ENCODE data around the gene RNF151. TPM values are rescaled to one million over a fixed set of nuclear protein-coding genes. Genes with fewer than 3 reads are reported as not detected.

RNF151 gene
- total RNA-seq, 2 experiments from 2014 or later: not detected

GRCh38 chr16:1942810-1943726 lies 23.6 kb upstream of the RNF151 start, which contains the start of gene MSRB1:
Gene MSRB1 (minus strand): TSS chr16:1943199. CDS start chr16:1943156, 43 bp downstream.
- Histone ChIP-seq H3K27me3 (ENCODE audit: control insufficient read depth in 1 of 2, insufficient read depth in 2 of 2, low read length in 2 of 2) (no peaks in the 10 kb centered on the region), H3K4me1 (ENCODE audit: insufficient read depth, low read length) (peaks cover 28% of the 10 kb centered on the region), H3K36me3 (ENCODE audit: insufficient read depth, low read length) (peaks cover 20% of the 10 kb centered on the region), H3K4me3 (ENCODE audit: low read length) (peak within 1 kb of the TSS; percentile 92), H3K9me3 (ENCODE audit: control insufficient read depth in 1 of 2, insufficient read depth in 1 of 2, low read length in 2 of 2) (no peaks in the 10 kb centered on the region), H3K27ac (ENCODE audit: low read depth in 1 of 2, low read length in 2 of 2) (peak within 1 kb of the TSS; percentile 40 to 43)
- TF ChIP-seq, protein P1, sequence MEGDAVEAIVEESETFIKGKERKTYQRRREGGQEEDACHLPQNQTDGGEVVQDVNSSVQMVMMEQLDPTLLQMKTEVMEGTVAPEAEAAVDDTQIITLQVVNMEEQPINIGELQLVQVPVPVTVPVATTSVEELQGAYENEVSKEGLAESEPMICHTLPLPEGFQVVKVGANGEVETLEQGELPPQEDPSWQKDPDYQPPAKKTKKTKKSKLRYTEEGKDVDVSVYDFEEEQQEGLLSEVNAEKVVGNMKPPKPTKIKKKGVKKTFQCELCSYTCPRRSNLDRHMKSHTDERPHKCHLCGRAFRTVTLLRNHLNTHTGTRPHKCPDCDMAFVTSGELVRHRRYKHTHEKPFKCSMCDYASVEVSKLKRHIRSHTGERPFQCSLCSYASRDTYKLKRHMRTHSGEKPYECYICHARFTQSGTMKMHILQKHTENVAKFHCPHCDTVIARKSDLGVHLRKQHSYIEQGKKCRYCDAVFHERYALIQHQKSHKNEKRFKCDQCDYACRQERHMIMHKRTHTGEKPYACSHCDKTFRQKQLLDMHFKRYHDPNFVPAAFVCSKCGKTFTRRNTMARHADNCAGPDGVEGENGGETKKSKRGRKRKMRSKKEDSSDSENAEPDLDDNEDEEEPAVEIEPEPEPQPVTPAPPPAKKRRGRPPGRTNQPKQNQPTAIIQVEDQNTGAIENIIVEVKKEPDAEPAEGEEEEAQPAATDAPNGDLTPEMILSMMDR (IDR thresholded peaks at IDR 0.05): no peak
- peaks cover 18% of the 10 kb centered on the region for H3K4me1 Mint-ChIP-seq (ENCODE audit: low read depth)
- peak within 1 kb of the TSS; percentile 93 for H3K4me3 Mint-ChIP-seq
- ChIA-PET CTCF (interaction anchor here (1.2 kb wide), 1 partner anchor 65 kb away, joined by 3 read pairs; no protein-coding TSS in a partner anchor), POLR2A (interaction anchor here (0.7 to 1.6 kb wide), 7 partner anchors 9 to 212 kb away, joined by 3 to 23 read pairs (median 4); partner anchors contain the start of genes FAHD1, HAGH, RPS2 and TBL3)
- ATAC-seq (ENCODE audit: poor library complexity) (peak; percentile 99), DNase-seq (peak; percentile 97 to 100 (median 99))
- H3K9me3 Mint-ChIP-seq: no peaks in the 10 kb centered on the region
- intact Hi-C loops (cut with DNase I, micrococcal nuclease): loop anchor here (5.0 kb wide), 3 partner anchors 49 to 176 kb away; partner anchors contain the start of genes NUBP2 (in 1 of the 2) and SPSB3 (in 1 of the 2)
- no peaks in the 10 kb centered on the region for H3K27me3 Mint-ChIP-seq
- H3K36me3 Mint-ChIP-seq (ENCODE audit: low read depth): peaks cover 13% of the 10 kb centered on the region
- H3K27ac Mint-ChIP-seq: peak within 1 kb of the TSS; percentile 47

- Histone ChIP-seq H3K27ac (ENCODE audit: low read depth in 1 of 2, low read length in 2 of 2) (no peak overlapping the region), H3K4me3 (ENCODE audit: low read length) (no peak overlapping the region), H3K4me1 (ENCODE audit: insufficient read depth, low read length) (peaks cover 28% of the 10 kb centered on the region), H3K27me3 (ENCODE audit: control insufficient read depth in 1 of 2, insufficient read depth in 2 of 2, low read length in 2 of 2) (no peaks in the 10 kb centered on the region), H3K36me3 (ENCODE audit: insufficient read depth, low read length) (peaks cover 6% of the 10 kb centered on the region), H3K9me3 (ENCODE audit: control insufficient read depth in 1 of 2, insufficient read depth in 1 of 2, low read length in 2 of 2) (no peaks in the 10 kb centered on the region)
- Mint-ChIP-seq H3K27ac (no peak overlapping the region), H3K4me3 (peak overlapping the region; percentile 69), H3K4me1 (ENCODE audit: low read depth) (peaks cover 18% of the 10 kb centered on the region), H3K9me3 (no peaks in the 10 kb centered on the region), H3K36me3 (ENCODE audit: low read depth) (peaks cover 7% of the 10 kb centered on the region), H3K27me3 (no peaks in the 10 kb centered on the region)
- no peak for DNase-seq
- CTCF ChIA-PET: interaction anchor here (0.7 kb wide), 1 partner anchor 61 kb away, joined by 4 read pairs; no protein-coding TSS in a partner anchor
- TF ChIP-seq, protein P1 (IDR thresholded peaks at IDR 0.05): no peak
- no peak for ATAC-seq (ENCODE audit: poor library complexity)
- intact Hi-C loops (cut with DNase I, micrococcal nuclease): loop anchor here (5.0 kb wide), 3 partner anchors 48 to 177 kb away; partner anchors contain the start of genes NUBP2 (in 1 of the 2) and SPSB3 (in 1 of the 2)
- POLR2A ChIA-PET: no interaction called here
Measured at GRCh38 chr16:1944612-1945199, 21.9 kb upstream of the RNF151 start.

DNA sequence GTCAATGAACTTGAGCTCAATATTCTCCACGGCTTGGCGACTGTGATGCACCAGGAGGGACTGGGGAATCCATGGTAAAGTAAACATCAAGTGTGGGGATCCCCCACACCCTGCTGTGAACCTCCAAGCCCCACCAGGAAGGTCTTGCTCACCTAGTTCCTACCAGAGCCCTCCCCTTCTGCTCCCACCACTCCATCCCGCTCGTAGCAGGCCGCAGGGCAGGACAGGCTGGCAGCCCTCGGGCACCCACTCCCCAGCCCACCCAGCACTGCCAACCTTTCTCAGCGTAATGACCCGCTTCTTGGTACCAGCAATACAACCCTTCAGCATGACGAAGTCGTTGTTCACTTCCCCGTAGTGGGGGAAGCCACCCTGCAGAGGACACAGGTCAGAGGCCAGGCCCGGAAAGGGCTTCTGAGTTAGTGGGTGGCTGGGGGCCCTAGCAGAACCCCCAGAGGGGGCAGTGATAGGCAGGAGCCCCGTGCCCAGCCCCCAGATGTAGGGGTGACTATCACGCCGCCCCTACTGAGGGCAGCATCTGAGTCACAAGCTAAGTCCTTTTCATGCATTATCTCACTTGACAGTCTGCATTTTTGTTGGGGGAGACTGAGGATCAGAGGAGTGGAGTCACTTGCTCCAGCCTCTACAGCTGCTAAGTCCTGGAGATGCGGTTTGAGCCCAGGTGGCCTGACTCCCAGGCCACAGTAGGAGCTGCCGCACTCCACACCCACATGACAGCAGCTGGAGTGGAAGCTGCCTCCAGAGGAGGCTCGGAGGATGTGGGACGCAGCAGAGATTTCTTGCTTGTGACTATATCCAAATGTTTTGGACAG lies 20.9 kb upstream of the RNF151 start:
- peaks cover 28% of the 10 kb centered on the region for H3K4me1 ChIP-seq (ENCODE audit: insufficient read depth, low read length)
- Mint-ChIP-seq H3K4me3 (no peak overlapping the region), H3K27ac (no peak overlapping the region), H3K4me1 (ENCODE audit: low read depth) (peaks cover 18% of the 10 kb centered on the region), H3K9me3 (no peaks in the 10 kb centered on the region), H3K36me3 (ENCODE audit: low read depth) (peaks cover 7% of the 10 kb centered on the region), H3K27me3 (no peaks in the 10 kb centered on the region)
- no peaks in the 10 kb centered on the region for H3K27me3 ChIP-seq (ENCODE audit: control insufficient read depth in 1 of 2, insufficient read depth in 2 of 2, low read length in 2 of 2)
- DNase-seq: peak in 1 of 14 experiments; percentile 32
- no peaks in the 10 kb centered on the region for H3K9me3 ChIP-seq (ENCODE audit: control insufficient read depth in 1 of 2, insufficient read depth in 1 of 2, low read length in 2 of 2)
- intact Hi-C loops (cut with DNase I, micrococcal nuclease): no loop called here
- H3K36me3 ChIP-seq (ENCODE audit: insufficient read depth, low read length): no peaks in the 10 kb centered on the region
- H3K4me3 ChIP-seq (ENCODE audit: low read length): no peak overlapping the region
- ChIA-PET POLR2A (no interaction called here), CTCF (no interaction called here)
- TF ChIP-seq, protein P1 (IDR thresholded peaks at IDR 0.05): no peak
- no peak overlapping the region for H3K27ac ChIP-seq (ENCODE audit: low read depth in 1 of 2, low read length in 2 of 2)
- no peak for ATAC-seq (ENCODE audit: poor library complexity)
